Measurements from ENCODE around the gene TYW1. TPM values are rescaled to one million over a fixed set of nuclear protein-coding genes. Genes with fewer than 3 reads are reported as not detected.
"Not testable (repeated sequence)": the region's sequence is repeated elsewhere in the genome, so short reads cannot be mapped to it uniquely, and the experiment has no call there.

Gene TYW1
- total RNA-seq, 2 experiments from 2014 or later: 16.6 to 17.5 TPM

DNA sequence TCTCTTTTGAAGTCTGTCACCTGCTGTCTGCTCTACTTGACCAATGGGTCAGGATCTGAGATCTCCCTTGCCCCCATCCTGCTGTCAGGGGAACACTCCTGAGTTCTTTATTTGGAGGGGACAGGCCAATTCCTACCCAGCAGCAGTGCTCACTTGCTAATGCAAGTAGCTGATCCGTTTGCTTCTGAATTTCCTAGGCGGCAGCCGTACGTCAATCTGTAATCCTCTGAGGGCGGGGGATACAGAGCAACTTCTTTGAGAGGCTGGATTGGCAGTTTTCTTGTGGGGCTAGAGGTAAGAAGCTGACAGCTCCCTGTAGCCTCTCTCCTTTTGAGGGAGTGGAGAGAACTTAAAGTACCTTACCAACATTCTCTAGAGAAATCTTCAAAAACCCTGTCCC is 36.6 kb downstream of the TYW1 start:
- DNase-seq: no peak
- no peak for ATAC-seq
- H3K4me1 Mint-ChIP-seq (ENCODE audit: low read depth): no peaks in the 10 kb centered on the region
- intact Hi-C loops (cut with micrococcal nuclease): no loop called here
- TF ChIP-seq, protein P1, sequence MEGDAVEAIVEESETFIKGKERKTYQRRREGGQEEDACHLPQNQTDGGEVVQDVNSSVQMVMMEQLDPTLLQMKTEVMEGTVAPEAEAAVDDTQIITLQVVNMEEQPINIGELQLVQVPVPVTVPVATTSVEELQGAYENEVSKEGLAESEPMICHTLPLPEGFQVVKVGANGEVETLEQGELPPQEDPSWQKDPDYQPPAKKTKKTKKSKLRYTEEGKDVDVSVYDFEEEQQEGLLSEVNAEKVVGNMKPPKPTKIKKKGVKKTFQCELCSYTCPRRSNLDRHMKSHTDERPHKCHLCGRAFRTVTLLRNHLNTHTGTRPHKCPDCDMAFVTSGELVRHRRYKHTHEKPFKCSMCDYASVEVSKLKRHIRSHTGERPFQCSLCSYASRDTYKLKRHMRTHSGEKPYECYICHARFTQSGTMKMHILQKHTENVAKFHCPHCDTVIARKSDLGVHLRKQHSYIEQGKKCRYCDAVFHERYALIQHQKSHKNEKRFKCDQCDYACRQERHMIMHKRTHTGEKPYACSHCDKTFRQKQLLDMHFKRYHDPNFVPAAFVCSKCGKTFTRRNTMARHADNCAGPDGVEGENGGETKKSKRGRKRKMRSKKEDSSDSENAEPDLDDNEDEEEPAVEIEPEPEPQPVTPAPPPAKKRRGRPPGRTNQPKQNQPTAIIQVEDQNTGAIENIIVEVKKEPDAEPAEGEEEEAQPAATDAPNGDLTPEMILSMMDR (IDR thresholded peaks at IDR 0.05): no peak
- H3K36me3 Mint-ChIP-seq (ENCODE audit: low read depth): peaks cover 41% of the 10 kb centered on the region
- no peaks in the 10 kb centered on the region for H3K27me3 Mint-ChIP-seq
- ChIA-PET CTCF (no interaction called here), POLR2A (interaction anchor here (0.7 kb wide), 1 partner anchor 335 kb away, joined by 6 read pairs; no protein-coding TSS in a partner anchor)
- H3K9me3 Mint-ChIP-seq: peaks cover 8% of the 10 kb centered on the region
- no peak overlapping the region for H3K4me3 Mint-ChIP-seq
- H3K27ac Mint-ChIP-seq: no peak overlapping the region

DNA sequence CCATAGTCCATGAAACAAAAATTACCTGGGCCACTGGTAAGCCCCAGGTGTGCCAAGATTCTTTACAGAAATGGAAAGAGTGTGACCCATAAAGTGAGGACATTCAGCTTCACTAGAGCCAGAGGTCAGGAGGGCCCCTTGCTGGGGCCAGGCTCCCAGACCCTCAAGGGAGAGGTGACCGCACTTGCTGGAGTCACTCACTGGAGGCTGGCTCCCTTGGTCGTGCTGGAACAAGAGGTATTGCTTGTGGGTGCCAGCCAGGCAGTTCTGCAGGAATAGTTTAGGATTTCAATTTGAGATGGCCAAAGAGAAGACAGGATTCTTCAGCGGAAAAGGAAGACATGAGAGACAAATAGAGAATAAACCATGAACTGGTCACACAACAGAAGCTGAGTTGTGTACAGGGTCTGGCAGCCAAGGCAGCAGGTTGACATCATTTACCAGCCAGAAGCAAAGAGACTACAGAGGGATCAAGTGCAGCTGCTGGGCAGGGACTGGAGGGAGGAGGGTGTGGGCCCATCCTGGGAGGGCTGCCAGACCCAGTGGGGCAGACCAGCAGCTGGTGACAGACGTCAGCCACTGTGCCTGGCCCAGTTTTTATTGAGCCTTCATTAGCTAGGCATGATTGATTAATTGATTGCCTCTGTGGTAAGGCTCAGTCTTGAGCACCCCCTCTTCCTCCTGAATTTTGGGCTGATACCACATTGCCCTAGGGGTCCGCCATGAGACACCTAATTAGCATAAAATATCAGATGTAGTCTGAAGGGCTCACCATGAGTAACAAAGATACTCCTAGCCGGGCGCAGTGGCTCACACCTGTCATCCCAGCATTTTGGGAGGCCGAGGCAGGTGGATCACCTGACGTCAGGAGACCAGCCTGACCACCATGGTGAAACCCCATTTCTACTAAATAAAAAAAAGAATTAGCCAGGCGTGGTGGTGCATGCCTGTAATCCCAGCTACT is 40.1 kb downstream of the TYW1 start:
- not testable (repeated sequence) for H3K27ac Mint-ChIP-seq

DNA sequence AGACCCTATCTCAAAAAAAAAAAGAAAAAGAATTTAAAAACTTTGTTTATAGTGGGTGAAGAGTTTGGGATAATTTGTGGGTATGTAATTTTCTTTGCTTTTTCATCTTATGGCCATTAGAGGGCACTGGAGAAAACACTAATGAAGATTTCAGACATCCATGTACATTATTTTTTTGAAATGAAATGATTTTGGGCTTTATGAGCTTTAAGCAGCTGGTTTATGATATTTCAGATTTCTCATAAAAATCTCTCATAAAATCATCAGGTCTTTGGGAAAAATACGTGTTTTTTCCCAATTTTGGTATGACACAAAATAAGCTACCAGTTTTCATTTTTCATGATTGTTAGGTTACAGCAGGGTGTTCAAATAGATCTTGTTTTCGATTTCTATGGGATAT is 44.2 kb downstream of the TYW1 start:
- CTCF ChIA-PET: interaction anchor here (1.1 to 1.6 kb wide), 6 partner anchors 11 to 273 kb away, joined by 3 to 9 read pairs (median 4); no protein-coding TSS in a partner anchor
- ATAC-seq; H3K4me1 Mint-ChIP-seq (ENCODE audit: low read depth); H3K9me3 Mint-ChIP-seq; intact Hi-C loops (cut with micrococcal nuclease); H3K36me3 Mint-ChIP-seq (ENCODE audit: low read depth); H3K27me3 Mint-ChIP-seq; DNase-seq; H3K4me3 Mint-ChIP-seq; H3K27ac Mint-ChIP-seq; POLR2A ChIA-PET: not testable (repeated sequence)
- TF ChIP-seq, protein P1 (IDR thresholded peaks at IDR 0.05): peak; percentile 58

More for the DNA sequence above, 40.1 kb downstream of the TYW1 start:
- ATAC-seq; H3K9me3 Mint-ChIP-seq; H3K4me3 Mint-ChIP-seq; CTCF ChIA-PET; H3K4me1 Mint-ChIP-seq (ENCODE audit: low read depth); DNase-seq; H3K27me3 Mint-ChIP-seq; POLR2A ChIA-PET; intact Hi-C loops (cut with micrococcal nuclease): not testable (repeated sequence)
- peaks cover 24% of the 10 kb centered on the region for H3K36me3 Mint-ChIP-seq (ENCODE audit: low read depth)

DNA sequence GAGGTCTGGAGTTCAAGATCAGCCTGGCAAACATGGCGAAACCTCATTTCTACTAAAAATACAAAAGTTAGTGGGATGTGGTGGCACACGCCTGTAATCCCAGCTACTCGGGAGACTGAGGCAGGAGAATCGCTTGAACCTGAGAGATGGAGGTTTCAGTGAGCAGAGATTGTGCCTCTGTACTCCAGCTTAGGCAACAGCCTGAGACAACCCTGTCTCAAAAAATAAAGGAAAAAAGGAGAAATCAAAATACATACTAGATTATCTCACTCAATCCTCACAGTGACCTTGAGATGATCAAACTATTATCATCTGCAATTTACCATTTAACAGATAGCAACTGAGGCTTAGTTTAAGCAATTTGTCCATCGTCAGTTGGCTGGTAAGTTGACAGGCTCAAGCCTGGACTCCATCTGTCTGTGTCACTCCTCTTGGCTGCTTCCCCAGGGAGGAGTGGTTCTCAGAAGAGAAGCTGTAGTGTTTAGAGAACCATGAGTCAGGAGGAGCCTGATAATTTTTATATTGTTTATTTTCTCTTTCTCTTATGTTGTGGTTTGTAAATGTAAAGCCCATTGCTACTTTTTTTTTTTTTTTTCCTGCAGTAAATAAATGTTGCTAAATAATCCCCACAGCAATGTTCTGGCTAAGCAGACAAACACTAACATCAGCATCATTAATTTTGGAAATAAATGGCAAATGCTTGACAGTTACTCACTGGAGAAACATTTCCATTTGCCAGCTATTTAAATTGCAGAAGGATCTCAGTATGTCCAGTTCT is 46.3 kb downstream of the TYW1 start:
- DNase-seq; CTCF ChIA-PET; H3K4me3 Mint-ChIP-seq; H3K9me3 Mint-ChIP-seq; ATAC-seq; POLR2A ChIA-PET; H3K4me1 Mint-ChIP-seq (ENCODE audit: low read depth); H3K27me3 Mint-ChIP-seq; H3K27ac Mint-ChIP-seq; intact Hi-C loops (cut with micrococcal nuclease); H3K36me3 Mint-ChIP-seq (ENCODE audit: low read depth): not testable (repeated sequence)

DNA sequence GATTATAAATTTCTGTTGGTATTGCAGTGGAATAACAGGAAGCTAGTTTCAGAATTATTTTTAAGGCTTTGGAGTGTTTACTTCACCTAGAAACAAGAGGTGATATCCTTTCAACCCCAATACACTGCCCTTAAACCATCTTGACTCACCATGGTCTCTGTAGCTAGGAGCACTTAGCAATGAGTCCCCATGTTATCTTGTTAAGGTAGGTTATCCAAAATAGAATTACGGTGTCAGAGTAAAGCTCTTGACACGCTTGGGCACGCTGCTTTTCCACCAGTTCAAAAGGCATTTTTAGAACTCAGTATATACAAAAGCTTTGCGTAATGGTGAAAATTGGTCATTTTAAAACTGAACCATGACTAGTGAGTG is 46.9 kb downstream of the TYW1 start:
- CTCF ChIA-PET; DNase-seq; H3K27me3 Mint-ChIP-seq; POLR2A ChIA-PET; H3K27ac Mint-ChIP-seq; H3K4me3 Mint-ChIP-seq; H3K9me3 Mint-ChIP-seq; H3K36me3 Mint-ChIP-seq (ENCODE audit: low read depth); H3K4me1 Mint-ChIP-seq (ENCODE audit: low read depth); ATAC-seq; intact Hi-C loops (cut with micrococcal nuclease): not testable (repeated sequence)

DNA sequence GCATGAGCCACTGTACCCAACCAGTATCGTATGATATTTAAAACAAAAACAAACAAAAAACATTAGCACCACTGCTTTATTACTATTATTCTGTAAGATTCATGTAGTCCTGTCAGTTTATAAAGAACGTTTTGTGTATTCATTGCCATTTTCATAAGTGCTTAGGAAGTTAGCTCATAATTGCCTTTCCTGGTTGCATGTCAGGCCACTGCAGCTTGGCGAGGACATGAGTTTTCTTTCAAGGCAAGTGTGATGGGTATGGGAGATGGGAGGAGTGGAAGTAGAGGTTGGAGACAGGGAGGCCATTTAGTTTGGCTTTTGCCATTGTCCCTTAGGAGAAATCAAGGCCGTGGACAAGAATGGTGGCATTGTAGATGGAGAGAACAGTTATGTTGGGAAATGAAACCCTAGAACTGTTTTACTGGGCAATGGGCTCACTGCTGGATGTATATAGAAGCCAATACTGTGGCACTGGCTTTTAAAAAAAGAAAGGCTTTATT is 48.9 kb downstream of the TYW1 start:
- H3K36me3 Mint-ChIP-seq (ENCODE audit: low read depth): peaks cover 15% of the 10 kb centered on the region
- CTCF ChIA-PET: no interaction called here

DNA sequence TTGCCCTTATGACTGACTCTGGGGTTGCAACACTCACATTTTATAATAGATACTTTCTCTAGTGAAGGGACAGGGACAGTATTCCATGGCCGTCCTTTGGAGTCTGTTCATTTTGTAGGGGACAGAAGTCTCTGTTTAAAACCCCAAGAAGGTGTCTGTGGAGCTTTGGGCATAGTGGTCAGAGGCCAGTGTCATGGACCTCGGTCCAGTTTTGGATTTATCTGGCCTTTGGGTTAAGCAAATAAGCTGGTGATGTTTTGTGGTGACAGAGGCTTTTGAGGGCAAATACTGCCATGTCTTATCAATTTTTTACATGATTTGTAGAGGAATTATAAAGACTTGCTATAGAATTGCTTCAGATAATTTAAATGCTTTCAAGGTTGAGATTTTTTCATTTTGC is 50.2 kb downstream of the TYW1 start:
- peaks cover 23% of the 10 kb centered on the region for H3K36me3 Mint-ChIP-seq (ENCODE audit: low read depth)
- H3K27ac Mint-ChIP-seq; H3K4me3 Mint-ChIP-seq; H3K4me1 Mint-ChIP-seq (ENCODE audit: low read depth); intact Hi-C loops (cut with micrococcal nuclease); POLR2A ChIA-PET; H3K9me3 Mint-ChIP-seq; ATAC-seq; DNase-seq; CTCF ChIA-PET; H3K27me3 Mint-ChIP-seq: not testable (repeated sequence)

More for the DNA sequence above, 48.9 kb downstream of the TYW1 start:
- Mint-ChIP-seq H3K4me1 (ENCODE audit: low read depth) (peaks cover 5% of the 10 kb centered on the region), H3K4me3 (no peak overlapping the region), H3K27me3 (no peaks in the 10 kb centered on the region), H3K27ac (no peak overlapping the region), H3K9me3 (no peaks in the 10 kb centered on the region)
- TF ChIP-seq, protein P1 (IDR thresholded peaks at IDR 0.05): no peak
- ATAC-seq (no peak), DNase-seq (no peak)
- POLR2A ChIA-PET: no interaction called here
- intact Hi-C loops (cut with micrococcal nuclease): no loop called here

DNA sequence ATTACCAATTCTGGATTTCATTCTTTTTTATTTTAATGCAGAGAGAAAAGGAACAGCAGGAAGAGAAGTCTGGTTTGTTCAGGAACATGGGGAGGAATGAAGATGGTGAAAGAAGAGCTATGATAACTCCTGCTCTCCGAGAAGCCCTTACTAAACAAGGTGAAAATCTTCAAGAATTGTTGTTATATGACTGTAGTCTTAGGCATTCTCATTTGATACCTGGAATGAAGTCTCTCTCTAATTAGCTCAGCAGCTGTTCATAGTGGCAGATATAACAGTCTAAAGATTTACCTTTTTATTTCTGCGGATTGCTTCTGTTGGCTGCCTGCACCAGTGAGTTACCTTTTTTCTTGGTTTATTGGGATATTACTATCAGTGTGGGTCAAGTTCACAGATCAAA is 53.3 kb downstream of the TYW1 start:
- H3K27ac Mint-ChIP-seq; H3K9me3 Mint-ChIP-seq; CTCF ChIA-PET; POLR2A ChIA-PET; H3K4me3 Mint-ChIP-seq; ATAC-seq; H3K27me3 Mint-ChIP-seq; intact Hi-C loops (cut with micrococcal nuclease); DNase-seq; H3K4me1 Mint-ChIP-seq (ENCODE audit: low read depth): not testable (repeated sequence)
- peaks cover 41% of the 10 kb centered on the region for H3K36me3 Mint-ChIP-seq (ENCODE audit: low read depth)

DNA sequence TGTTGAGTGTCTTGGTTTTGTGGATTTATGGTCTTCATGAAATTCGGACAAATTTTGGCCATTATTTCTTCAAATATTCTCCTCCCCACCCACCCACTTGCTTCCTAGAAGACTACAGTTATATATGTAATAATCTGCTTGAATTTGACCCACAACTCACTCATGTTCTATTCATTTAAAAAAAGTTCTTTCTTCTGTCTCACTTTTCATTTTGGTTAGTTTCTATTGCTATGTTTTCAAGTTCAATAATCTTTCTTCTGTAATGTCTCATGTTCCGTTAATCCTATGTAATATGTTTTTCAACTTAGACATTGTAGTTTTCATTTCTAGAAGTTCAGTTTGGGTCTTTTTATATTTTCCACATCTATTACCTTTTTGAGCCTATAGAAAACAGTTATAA is 55.5 kb downstream of the TYW1 start:
- H3K4me3 Mint-ChIP-seq; DNase-seq; H3K27me3 Mint-ChIP-seq; H3K9me3 Mint-ChIP-seq; H3K4me1 Mint-ChIP-seq (ENCODE audit: low read depth); ATAC-seq; H3K27ac Mint-ChIP-seq; CTCF ChIA-PET; intact Hi-C loops (cut with micrococcal nuclease); POLR2A ChIA-PET: not testable (repeated sequence)
- H3K36me3 Mint-ChIP-seq (ENCODE audit: low read depth): peaks cover 40% of the 10 kb centered on the region
